ENCODE results near the gene RBMX2. TPM values are rescaled to one million over a fixed set of nuclear protein-coding genes. Genes with fewer than 3 reads are reported as not detected.

The RBMX2 gene
- 30.1 and 33.5 TPM in 2 replicates for total RNA-seq

GRCh38 chrX:130401415-130402207 is at the start of gene RBMX2:
Gene RBMX2 (plus strand): TSS chrX:130401987. CDS start chrX:130402033, 46 bp downstream.

GRCh38 chrX:130385520-130385919 is 16.3 kb upstream of the RBMX2 start, which contains the start of gene GPR119:
Gene GPR119 (minus strand): TSS chrX:130385674. CDS start chrX:130385447, 227 bp downstream.

Other genes with a start within 250 kb of the RBMX2 start
- 24.9 and 26.3 TPM in 2 replicates for gene AIFM1, start 236.1 kb upstream of the RBMX2 start, total RNA-seq
- 0.63 and 1.2 TPM in 2 replicates for gene RAB33A, start 230.0 kb upstream of the RBMX2 start, total RNA-seq
- gene ZNF280C, start 133.1 kb upstream of the RBMX2 start, total RNA-seq = 2.0 and 2.2 TPM in 2 replicates
- 9.3 and 10.4 TPM in 2 replicates for gene SLC25A14, start 62.1 kb upstream of the RBMX2 start, total RNA-seq
- gene GPR119, start 16.3 kb upstream of the RBMX2 start, total RNA-seq = not detected in 2 replicates

Measured in endothelial cell of coronary artery (primary cell).